GM23338 (cell line): Measurements from ENCODE around the gene IKBKE. TPM values are rescaled to one million over a fixed set of nuclear protein-coding genes. Genes with fewer than 3 reads are reported as not detected.

Source experiments
- microRNA-seq: library from miRNA; unstranded; fragments of <30 nt; microRNA quantifications from one replicate; pipeline ENCODE4, GENCODE V29; 2017
- polyA plus RNA-seq: library from polyadenylated mRNA; unstranded; fragments of >200 nt; fragmentation: Nextera tagmentation; extraction: Ambion mirVana; gene quantifications from 2 replicates; pipeline ENCODE4 v1.2.1, GENCODE V29; 2016
- small RNA-seq: library from RNA; depleted of rRNA; stranded (forward); fragments of <200 nt; gene quantifications from one replicate; pipeline ENCODE3, GENCODE V24; 2014; ENCODE audit warnings: low replicate concordance
- total RNA-seq: library from RNA; depleted of rRNA; stranded (reverse); fragments of >200 nt; shearing (Covaris generic); gene quantifications from 2 replicates; pipeline ENCODE4 v1.2.3, GENCODE V29; 2014; rRNA removed

Gene IKBKE
- total and polyA plus RNA-seq, 2 experiments from 2014 or later, result 4.8 to 11.1 TPM

Small RNA genes within 50 kb of the gene (microRNA-seq; reads per million reads assigned to microRNA genes)
- not detected for gene MIR6769B

Small RNA genes within 50 kb of the gene (small RNA-seq; reads per million reads assigned to genes)
- not detected for gene MIR6769B

Other genes starting within 250 kb of the IKBKE start
- 3.1 and 4.4 TPM in 2 replicates for gene RASSF5, start 37.1 kb downstream of the IKBKE start, total RNA-seq
- gene RASSF5, start 37.1 kb downstream of the IKBKE start, polyA plus RNA-seq, result 0.48 and 0.57 TPM in 2 replicates
- 26.0 and 34.8 TPM in 2 replicates for gene EIF2D, start 142.0 kb downstream of the IKBKE start, total RNA-seq
- 18.7 and 25.1 TPM in 2 replicates for gene EIF2D, start 142.0 kb downstream of the IKBKE start, polyA plus RNA-seq
- 8.5 and 9.5 TPM in 2 replicates for gene DYRK3, start 165.1 kb downstream of the IKBKE start, total RNA-seq
- 1.8 and 2.9 TPM in 2 replicates for gene DYRK3, start 165.1 kb downstream of the IKBKE start, polyA plus RNA-seq
- 30.4 and 32.1 TPM in 2 replicates for gene MAPKAPK2, start 214.4 kb downstream of the IKBKE start, total RNA-seq
- 9.6 and 10.1 TPM in 2 replicates for gene MAPKAPK2, start 214.4 kb downstream of the IKBKE start, polyA plus RNA-seq